Kidney epithelial cell (primary cell): Measurements from ENCODE around the gene PLPP7. TPM values are rescaled to one million over a fixed set of nuclear protein-coding genes. Genes with fewer than 3 reads are reported as not detected.
"Not testable (repeated sequence)": the region's sequence is repeated elsewhere in the genome, so short reads cannot be mapped to it uniquely, and the experiment has no call there.

ENCODE experiments used
- DNase-seq: peaks from one replicate; pipeline ENCODE4 v3.0.0-alpha.2; 2010; ENCODE audit warnings: low read depth
- H3K27me3 ChIP-seq: 2 replicates; pipeline ENCODE4 v1.6.0; 2011; ENCODE audit warnings: low read length; ENCODE audit not compliant: control insufficient read depth, insufficient read depth
- H3K36me3 ChIP-seq: 2 replicates; pipeline ENCODE4 v1.5.1; 2011; ENCODE audit warnings: low read length; ENCODE audit not compliant: control insufficient read depth, insufficient read depth
- H3K4me3 ChIP-seq: 2 replicates; pipeline ENCODE4 v1.5.1; 2011; ENCODE audit warnings: low read depth, mild to moderate bottlenecking, control low read depth, low read length
- total RNA-seq: library from RNA; depleted of rRNA; stranded (reverse); fragments of >200 nt; gene quantifications from 2 replicates; pipeline ENCODE4 v1.2.3, GENCODE V29; 2015
- TF ChIP-seq, protein P1 (sequence below): IDR thresholded peaks from 2 replicates; pipeline ENCODE4 v1.5.1; 2011; ENCODE audit warnings: mild to moderate bottlenecking, moderate library complexity, low read length, control low read depth, inconsistent platforms; ENCODE audit not compliant: insufficient read depth, poor library complexity, severe bottlenecking

PLPP7 gene
- total RNA-seq, 1 donor from 2014 or later: 4.6 TPM

DNA sequence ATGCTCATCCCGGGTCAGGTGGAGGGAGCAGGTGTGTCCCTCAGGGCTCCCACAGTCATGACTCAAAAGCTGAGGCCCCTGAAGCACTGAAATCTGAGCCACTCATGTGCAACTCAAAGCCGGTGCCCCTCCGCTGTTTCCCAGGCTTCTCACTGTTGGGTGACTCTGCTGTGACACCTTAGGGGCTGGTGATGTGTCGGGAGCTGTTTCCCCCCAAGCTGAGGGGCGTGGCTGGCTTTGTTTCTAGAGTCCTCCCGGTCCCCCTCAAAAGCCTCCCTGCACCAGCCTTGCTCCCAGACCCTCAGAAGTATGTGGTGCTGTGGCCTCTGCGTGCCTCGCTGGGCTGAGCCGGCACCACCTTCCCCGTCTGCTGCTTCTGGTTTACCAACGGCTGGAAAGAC is 39.7 kb downstream of the PLPP7 start:
- TF ChIP-seq, protein P1, sequence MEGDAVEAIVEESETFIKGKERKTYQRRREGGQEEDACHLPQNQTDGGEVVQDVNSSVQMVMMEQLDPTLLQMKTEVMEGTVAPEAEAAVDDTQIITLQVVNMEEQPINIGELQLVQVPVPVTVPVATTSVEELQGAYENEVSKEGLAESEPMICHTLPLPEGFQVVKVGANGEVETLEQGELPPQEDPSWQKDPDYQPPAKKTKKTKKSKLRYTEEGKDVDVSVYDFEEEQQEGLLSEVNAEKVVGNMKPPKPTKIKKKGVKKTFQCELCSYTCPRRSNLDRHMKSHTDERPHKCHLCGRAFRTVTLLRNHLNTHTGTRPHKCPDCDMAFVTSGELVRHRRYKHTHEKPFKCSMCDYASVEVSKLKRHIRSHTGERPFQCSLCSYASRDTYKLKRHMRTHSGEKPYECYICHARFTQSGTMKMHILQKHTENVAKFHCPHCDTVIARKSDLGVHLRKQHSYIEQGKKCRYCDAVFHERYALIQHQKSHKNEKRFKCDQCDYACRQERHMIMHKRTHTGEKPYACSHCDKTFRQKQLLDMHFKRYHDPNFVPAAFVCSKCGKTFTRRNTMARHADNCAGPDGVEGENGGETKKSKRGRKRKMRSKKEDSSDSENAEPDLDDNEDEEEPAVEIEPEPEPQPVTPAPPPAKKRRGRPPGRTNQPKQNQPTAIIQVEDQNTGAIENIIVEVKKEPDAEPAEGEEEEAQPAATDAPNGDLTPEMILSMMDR: no peak
- DNase-seq: no peak
- Histone ChIP-seq H3K36me3 (no peaks in the 10 kb centered on the region), H3K27me3 (peaks cover 18% of the 10 kb centered on the region), H3K4me3 (no peak overlapping the region)

GRCh38 chr9:131330814-131331600 is 41.5 kb downstream of the PLPP7 start:
- Histone ChIP-seq H3K27me3 (peaks cover 18% of the 10 kb centered on the region), H3K4me3 (no peak overlapping the region), H3K36me3 (no peaks in the 10 kb centered on the region)
- TF ChIP-seq, protein P1: no peak
- no peak for DNase-seq

DNA sequence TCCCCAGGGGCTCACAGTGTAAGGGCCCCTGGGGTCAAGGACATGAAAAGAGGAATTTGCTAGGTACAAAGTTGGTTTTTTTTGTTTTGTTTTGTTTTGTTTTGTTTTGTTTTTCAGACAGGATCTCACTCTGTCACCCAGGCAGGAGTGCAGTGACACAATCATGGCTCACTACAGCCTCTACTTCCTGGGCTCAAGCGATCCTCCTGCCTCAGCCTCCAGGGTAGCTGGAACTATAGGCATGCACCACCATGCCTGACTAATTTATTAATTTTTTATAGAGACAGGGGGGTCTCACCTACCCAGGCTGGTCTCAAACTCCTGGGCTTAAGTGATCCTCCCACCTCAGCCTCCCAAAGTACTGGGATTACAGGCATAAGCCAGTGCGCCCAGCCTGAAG is 42.5 kb downstream of the PLPP7 start:
- DNase-seq, H3K36me3 ChIP-seq, H3K4me3 ChIP-seq: not testable (repeated sequence)
- H3K27me3 ChIP-seq: peaks cover 18% of the 10 kb centered on the region

DNA sequence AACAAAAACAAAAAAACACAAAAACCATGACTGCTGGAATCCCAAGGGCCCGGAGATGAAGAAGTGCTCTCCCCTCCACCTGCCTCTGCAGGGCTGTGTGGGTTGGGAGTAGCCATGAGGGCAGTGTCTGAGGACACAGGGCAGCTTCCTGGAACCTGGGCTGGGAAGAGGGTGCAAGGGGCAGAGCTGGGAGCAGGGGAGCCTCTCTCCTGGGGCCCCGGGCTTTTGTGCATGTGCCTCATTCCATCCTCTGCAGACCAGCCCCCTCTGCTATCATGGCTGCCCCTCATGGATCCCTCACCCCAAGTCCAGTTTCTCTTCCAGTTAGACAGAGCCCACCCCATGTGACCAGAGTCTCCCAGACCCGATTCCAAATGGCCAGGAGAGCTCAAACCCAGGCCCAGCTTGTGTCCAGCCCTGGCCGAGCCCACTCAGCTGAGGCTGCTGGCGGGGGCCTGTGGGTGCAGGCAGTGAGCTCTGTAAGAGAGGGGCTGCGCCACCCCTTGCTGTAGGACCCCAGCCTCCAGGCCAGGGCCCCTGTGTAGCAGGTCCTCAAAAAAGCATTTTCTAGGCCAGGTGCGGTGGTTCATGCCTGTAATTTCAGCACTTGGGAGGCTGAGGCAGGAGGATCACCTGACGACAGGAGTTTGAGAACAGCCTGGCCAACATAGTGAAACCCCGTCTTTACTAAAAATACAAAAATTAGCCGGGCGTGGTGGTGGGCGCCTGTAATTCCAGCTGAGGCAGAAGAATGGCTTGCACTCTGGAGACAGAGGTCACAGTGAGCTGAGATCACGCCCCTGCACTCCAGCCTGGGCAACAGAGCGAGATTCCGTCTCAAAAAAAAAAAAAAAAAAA is 44.5 kb downstream of the PLPP7 start:
- no peaks in the 10 kb centered on the region for H3K36me3 ChIP-seq
- H3K27me3 ChIP-seq: peaks cover 12% of the 10 kb centered on the region
- TF ChIP-seq, protein P1: no peak
- H3K4me3 ChIP-seq: no peak overlapping the region
- no peak for DNase-seq

- no peaks in the 10 kb centered on the region for H3K36me3 ChIP-seq
- TF ChIP-seq, protein P1: no peak
- DNase-seq: no peak
- H3K27me3 ChIP-seq: peaks cover 4% of the 10 kb centered on the region
- no peak overlapping the region for H3K4me3 ChIP-seq
These were observed 45.3 kb downstream of the PLPP7 start for GRCh38 chr9:131334629-131335367.

GRCh38 chr9:131335368-131335755 is 45.8 kb downstream of the PLPP7 start:
- H3K27me3 ChIP-seq: peaks cover 4% of the 10 kb centered on the region
- TF ChIP-seq, protein P1: no peak
- H3K36me3 ChIP-seq: no peaks in the 10 kb centered on the region
- no peak for DNase-seq
- H3K4me3 ChIP-seq: no peak overlapping the region
